Endothelial cell (in vitro differentiated cells): ENCODE results near the gene FLCN. TPM values are rescaled to one million over a fixed set of nuclear protein-coding genes. Genes with fewer than 3 reads are reported as not detected.

Experiments used
- DNase-seq: peaks from one replicate; pipeline ENCODE4 v3.0.0; 2021; ENCODE audit warnings: low spot score
- H3K27ac Mint-ChIP-seq: one replicate; pipeline ENCODE4 v1.8.0; 2021; ENCODE audit warnings: mixed read lengths, inconsistent platforms; ENCODE audit not compliant: unreplicated experiment
- H3K27me3 Mint-ChIP-seq: one replicate; pipeline ENCODE4 v1.8.0; 2021; ENCODE audit warnings: mild to moderate bottlenecking, moderate library complexity, mixed read lengths, inconsistent platforms; ENCODE audit not compliant: unreplicated experiment
- H3K36me3 Mint-ChIP-seq: one replicate; pipeline ENCODE4 v1.8.0; 2021; ENCODE audit warnings: mild to moderate bottlenecking, low read depth, mixed read lengths, inconsistent platforms; ENCODE audit not compliant: unreplicated experiment
- H3K4me1 Mint-ChIP-seq: one replicate; pipeline ENCODE4 v1.8.0; 2021; ENCODE audit warnings: mild to moderate bottlenecking, mixed read lengths, inconsistent platforms; ENCODE audit not compliant: unreplicated experiment
- H3K4me3 Mint-ChIP-seq: one replicate; pipeline ENCODE4 v1.8.0; 2021; ENCODE audit warnings: mild to moderate bottlenecking, mixed read lengths, inconsistent platforms; ENCODE audit not compliant: unreplicated experiment
- H3K9me3 Mint-ChIP-seq: one replicate; pipeline ENCODE4 v1.8.0; 2021; ENCODE audit warnings: mixed read lengths, inconsistent platforms; ENCODE audit not compliant: unreplicated experiment
- total RNA-seq: library from RNA; stranded (reverse); fragmentation: NEBNext Ultra II Directional; extraction: Animal tissue kit (Norgen Biotek cat#: 25700); gene quantifications from one replicate; pipeline ENCODE4 v1.2.1, GENCODE V29; 2021; ENCODE audit not compliant: unreplicated experiment
- TF ChIP-seq, protein P1 (sequence below): fragments of 200-600 bp; sonication (generic); IDR thresholded peaks from one replicate; pipeline ENCODE4 v1.5.0; 2021; ENCODE audit warnings: antibody characterized with exemption; ENCODE audit not compliant: unreplicated experiment

FLCN gene
- total RNA-seq, 1 donor from 2014 or later, result 50.4 TPM

DNA sequence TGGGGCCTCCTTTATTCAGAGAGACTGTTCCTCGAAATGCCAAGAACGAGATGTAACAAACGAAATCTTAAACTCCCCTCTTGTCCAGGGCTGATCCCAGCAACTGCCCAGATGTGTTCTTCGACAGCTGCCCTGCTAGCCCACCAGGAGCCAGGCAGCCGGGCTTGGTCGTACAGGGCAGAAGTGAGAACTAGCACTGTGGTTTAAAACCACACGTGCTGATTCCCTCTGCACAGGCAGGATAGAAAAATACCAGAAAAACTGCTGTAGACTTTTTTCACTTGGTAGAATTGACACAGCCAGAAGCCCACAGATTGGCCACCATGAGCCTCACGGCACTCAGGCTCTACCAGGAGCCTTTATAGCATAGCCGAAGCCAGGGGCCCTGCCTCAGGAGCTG lies 64.0 kb downstream of the FLCN start:
- H3K27ac Mint-ChIP-seq, result peak overlapping the region; percentile 37
- H3K9me3 Mint-ChIP-seq, result no peaks in the 10 kb centered on the region
- H3K4me3 Mint-ChIP-seq, result no peak overlapping the region
- H3K4me1 Mint-ChIP-seq, result no peaks in the 10 kb centered on the region
- no peak for DNase-seq
- TF ChIP-seq, protein P1, sequence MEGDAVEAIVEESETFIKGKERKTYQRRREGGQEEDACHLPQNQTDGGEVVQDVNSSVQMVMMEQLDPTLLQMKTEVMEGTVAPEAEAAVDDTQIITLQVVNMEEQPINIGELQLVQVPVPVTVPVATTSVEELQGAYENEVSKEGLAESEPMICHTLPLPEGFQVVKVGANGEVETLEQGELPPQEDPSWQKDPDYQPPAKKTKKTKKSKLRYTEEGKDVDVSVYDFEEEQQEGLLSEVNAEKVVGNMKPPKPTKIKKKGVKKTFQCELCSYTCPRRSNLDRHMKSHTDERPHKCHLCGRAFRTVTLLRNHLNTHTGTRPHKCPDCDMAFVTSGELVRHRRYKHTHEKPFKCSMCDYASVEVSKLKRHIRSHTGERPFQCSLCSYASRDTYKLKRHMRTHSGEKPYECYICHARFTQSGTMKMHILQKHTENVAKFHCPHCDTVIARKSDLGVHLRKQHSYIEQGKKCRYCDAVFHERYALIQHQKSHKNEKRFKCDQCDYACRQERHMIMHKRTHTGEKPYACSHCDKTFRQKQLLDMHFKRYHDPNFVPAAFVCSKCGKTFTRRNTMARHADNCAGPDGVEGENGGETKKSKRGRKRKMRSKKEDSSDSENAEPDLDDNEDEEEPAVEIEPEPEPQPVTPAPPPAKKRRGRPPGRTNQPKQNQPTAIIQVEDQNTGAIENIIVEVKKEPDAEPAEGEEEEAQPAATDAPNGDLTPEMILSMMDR, result no peak
- peaks cover 8% of the 10 kb centered on the region for H3K27me3 Mint-ChIP-seq
- H3K36me3 Mint-ChIP-seq, result peaks cover 65% of the 10 kb centered on the region

- peaks cover 61% of the 10 kb centered on the region for H3K36me3 Mint-ChIP-seq
- TF ChIP-seq, protein P1, result no peak
- H3K27me3 Mint-ChIP-seq, result peaks cover 11% of the 10 kb centered on the region
- H3K4me1 Mint-ChIP-seq, result peaks cover under 1% of the 10 kb centered on the region
- H3K4me3 Mint-ChIP-seq, result peak overlapping the region; percentile 85
- H3K27ac Mint-ChIP-seq, result peak overlapping the region; percentile 84
- DNase-seq, result no peak
- no peaks in the 10 kb centered on the region for H3K9me3 Mint-ChIP-seq
Measured at GRCh38 chr17:17172001-17172939, 64.7 kb downstream of the FLCN start.

DNA sequence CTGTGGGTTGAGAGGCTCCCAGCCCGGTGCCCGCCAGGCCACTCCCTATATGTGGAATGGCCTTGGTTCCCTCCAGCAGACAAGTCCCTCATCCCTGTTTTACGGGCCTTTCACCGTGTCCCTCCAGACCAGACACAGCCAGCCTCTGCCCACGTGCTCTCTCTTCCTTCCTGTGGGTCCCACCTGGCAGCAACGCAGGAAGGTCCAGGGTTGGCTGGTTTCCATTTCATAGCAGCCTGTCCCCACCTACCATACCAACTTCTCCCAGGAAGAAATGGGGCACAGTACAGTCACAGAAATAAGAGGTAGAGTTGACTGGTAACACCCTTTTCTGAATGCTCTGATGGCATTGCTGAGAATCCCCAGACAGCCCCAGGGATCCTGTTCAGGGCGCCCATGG lies 65.8 kb downstream of the FLCN start:
- Mint-ChIP-seq H3K4me1 (peaks cover 4% of the 10 kb centered on the region), H3K27me3 (peaks cover 15% of the 10 kb centered on the region), H3K9me3 (no peaks in the 10 kb centered on the region), H3K4me3 (no peak overlapping the region), H3K27ac (peak overlapping the region; percentile 57), H3K36me3 (peaks cover 59% of the 10 kb centered on the region)
- DNase-seq, result no peak
- TF ChIP-seq, protein P1, result no peak

DNA sequence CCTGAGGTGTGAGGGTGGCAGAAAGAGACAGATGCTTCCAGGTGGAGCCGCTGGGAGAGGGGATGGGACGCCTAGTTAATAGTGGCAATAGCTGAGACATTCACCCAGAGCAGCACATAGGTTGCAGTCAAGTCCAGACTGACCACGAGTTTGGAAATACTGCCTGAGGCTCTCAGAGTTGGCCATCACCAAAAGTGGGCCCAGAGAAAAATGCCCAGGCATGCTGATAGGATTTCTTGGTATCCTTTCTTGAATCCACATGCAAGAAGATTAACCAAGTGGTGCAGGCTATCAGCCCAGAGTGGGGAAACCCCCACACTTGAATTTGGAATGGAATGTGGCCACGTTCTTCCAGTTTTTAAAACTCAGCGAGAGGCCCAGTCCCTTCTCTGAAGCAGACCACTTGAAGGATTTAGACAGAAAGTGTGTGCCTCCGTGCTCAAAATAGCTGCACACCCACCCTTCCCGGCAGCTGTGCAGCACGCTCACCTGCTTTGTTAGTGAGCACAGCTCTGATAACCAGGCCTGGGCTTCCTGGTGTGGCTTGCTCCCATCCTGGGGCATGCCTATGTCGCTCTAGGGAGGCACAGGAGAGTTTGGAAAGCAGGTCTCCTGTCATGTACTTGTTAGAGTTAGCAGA lies 66.5 kb downstream of the FLCN start:
- peaks cover 60% of the 10 kb centered on the region for H3K36me3 Mint-ChIP-seq
- H3K27ac Mint-ChIP-seq, result no peak overlapping the region
- TF ChIP-seq, protein P1, result no peak
- peak overlapping the region; percentile 28 for H3K4me3 Mint-ChIP-seq
- H3K27me3 Mint-ChIP-seq, result peaks cover 15% of the 10 kb centered on the region
- H3K9me3 Mint-ChIP-seq, result no peaks in the 10 kb centered on the region
- DNase-seq, result no peak
- H3K4me1 Mint-ChIP-seq, result peaks cover 4% of the 10 kb centered on the region

- TF ChIP-seq, protein P1, result no peak
- DNase-seq, result no peak
- Mint-ChIP-seq H3K4me3 (no peak overlapping the region), H3K27me3 (peaks cover 21% of the 10 kb centered on the region), H3K27ac (no peak overlapping the region), H3K4me1 (peaks cover 4% of the 10 kb centered on the region), H3K9me3 (no peaks in the 10 kb centered on the region), H3K36me3 (peaks cover 66% of the 10 kb centered on the region)
Measured at GRCh38 chr17:17169396-17169795, 67.6 kb downstream of the FLCN start.
